Lung (tissue), 12 donors: ENCODE measurements around the gene C2CD2L. TPM values are rescaled to one million over a fixed set of nuclear protein-coding genes. Genes with fewer than 3 reads are reported as not detected.

Experiments used
- ATAC-seq: fragments of 200-7000 bp; cut with Tn5 transposase; one replicate; pipeline ENCODE4 v1.9.1; 2020; ENCODE audit warnings: moderate number of reproducible peaks; ENCODE audit not compliant: insufficient read depth, low FRiP score
- DNase-seq, 3 donors: peaks; one replicate each; pipeline ENCODE4 v3.0.0-alpha.2; 2013 to 2017
- H3K27ac ChIP-seq, 2 donors: one replicate each; pipeline ENCODE4 v1.5.1; 2013; ENCODE audit warnings: mild to moderate bottlenecking in 2 of 2, moderate library complexity in 2 of 2, control low read depth in 1 of 2, inconsistent platforms in 1 of 2, low read depth in 1 of 2, low read length in 1 of 2
- H3K27me3 ChIP-seq, 3 donors: one replicate each; pipeline ENCODE4 v1.5.1; 2013; ENCODE audit warnings: low read length in 2 of 3; ENCODE audit not compliant: control insufficient read depth in 3 of 3, insufficient read depth in 3 of 3
- H3K36me3 ChIP-seq, 4 donors: one replicate each; pipeline ENCODE4 v1.5.1; 2013; ENCODE audit warnings: low read length in 4 of 4, mild to moderate bottlenecking in 1 of 4, moderate library complexity in 1 of 4; ENCODE audit not compliant: control insufficient read depth in 4 of 4, insufficient read depth in 4 of 4
- H3K4me1 ChIP-seq, 5 donors: one replicate each; pipeline ENCODE4 v1.5.1; 2013; ENCODE audit warnings: low read length in 5 of 5, mild to moderate bottlenecking in 2 of 5, moderate library complexity in 1 of 5; ENCODE audit not compliant: control insufficient read depth in 5 of 5, insufficient read depth in 5 of 5
- H3K4me3 ChIP-seq: one replicate; pipeline ENCODE4 v1.5.1; 2013; ENCODE audit warnings: mild to moderate bottlenecking, control low read depth, moderate library complexity
- H3K9ac ChIP-seq, 2 donors: one replicate each; pipeline ENCODE4 v1.5.1; 2013; ENCODE audit warnings: low read length in 2 of 2, control low read depth in 1 of 2; ENCODE audit not compliant: insufficient read depth in 1 of 2
- H3K9me3 ChIP-seq, 4 donors: one replicate each; pipeline ENCODE4 v1.5.1; 2013; ENCODE audit warnings: low read length in 3 of 4, mild to moderate bottlenecking in 1 of 4, moderate library complexity in 1 of 4; ENCODE audit not compliant: control insufficient read depth in 4 of 4, insufficient read depth in 3 of 4
- CTCF ChIP-seq: IDR thresholded peaks from 2 replicates; pipeline ENCODE4 v1.5.1; 2012; ENCODE audit warnings: mild to moderate bottlenecking; ENCODE audit errors: control extremely low read depth, extremely low read depth
- WGBS, 2 donors: extraction: QIAGEN DNeasy Blood & Tissue Kit; methylation state at CpG; one replicate each; pipeline ENCODE4 v1.1.7; 2013; 5-methylcytosine and 5-hydroxymethylcytosine counted together
- polyA plus RNA-seq, 2 donors: library from polyadenylated mRNA; stranded (reverse); fragments of 200-250 nt; gene quantifications; one replicate each; pipeline ENCODE4 v1.2.1, GENCODE V29; 2013
- total RNA-seq, 2 donors: library from RNA; depleted of rRNA in 1 of 2; stranded (reverse); fragments of >200 nt in 1 of 2; gene quantifications; one replicate each; pipeline ENCODE4 v1.2.1, GENCODE V29; 2014 to 2021
- donor health status: control.
- donor health status: control.
- donor health status: Bipolar disorder and iron deficiency.
- donor health status: healthy.
- donor health status: DM: yes; HTN: yes; CAD: no.

The C2CD2L gene
- total and polyA plus RNA-seq, 4 donors: 6.5 to 20.7 (median 12.7) TPM

GRCh38 chr11:119115484-119116234 lies 8.5 kb downstream of the C2CD2L start:
- TF ChIP-seq CTCF: no peak
- Histone ChIP-seq H3K9ac (no peak overlapping the region), H3K9me3 (no peaks in the 10 kb centered on the region), H3K27ac (peak overlapping the region in 1 of 2 donors; percentile 79), H3K4me3 (no peak overlapping the region), H3K36me3 (peaks cover 2 to 45% (median 5%) of the 10 kb centered on the region in 4 donors), H3K27me3 (no peaks in the 10 kb centered on the region), H3K4me1 (peaks cover 0 to 6% (median 1%) of the 10 kb centered on the region in 5 donors)
- peak in 1 of 3 donors; percentile 15 for DNase-seq
- WGBS, 2 donors: 36 to 55% methylated on average over 24 of the region's 24 CpGs
- ATAC-seq: peak; percentile 78

GRCh38 chr11:119116235-119116594 lies 9.1 kb downstream of the C2CD2L start:
- no peaks in the 10 kb centered on the region for H3K27me3 ChIP-seq
- H3K9ac ChIP-seq: no peak overlapping the region
- H3K9me3 ChIP-seq: no peaks in the 10 kb centered on the region
- DNase-seq (no peak), ATAC-seq (no peak)
- peaks cover 0 to 9% (median 4%) of the 10 kb centered on the region in 5 donors for H3K4me1 ChIP-seq
- TF ChIP-seq CTCF: no peak
- H3K27ac ChIP-seq: peak overlapping the region in 1 of 2 donors; percentile 79
- H3K4me3 ChIP-seq: no peak overlapping the region
- H3K36me3 ChIP-seq: peaks cover 2 to 40% (median 5%) of the 10 kb centered on the region in 4 donors
- WGBS, 2 donors: 82 to 88% methylated on average over 10 of the region's 10 CpGs

- WGBS, 2 donors: 82 to 86% methylated on average over 5 of the region's 5 CpGs
- Histone ChIP-seq H3K4me1 (peaks cover 0 to 9% (median 4%) of the 10 kb centered on the region in 5 donors), H3K4me3 (no peak overlapping the region)
Measured at GRCh38 chr11:119116601-119117000, 9.5 kb downstream of the C2CD2L start.

More at GRCh38 chr11:119116601-119117000, 9.5 kb downstream of the C2CD2L start:
- ATAC-seq: no peak
- Histone ChIP-seq H3K27ac (peak overlapping the region in 1 of 2 donors; percentile 79), H3K9ac (no peak overlapping the region), H3K27me3 (no peaks in the 10 kb centered on the region), H3K36me3 (peaks cover 2 to 36% (median 5%) of the 10 kb centered on the region in 4 donors), H3K9me3 (no peaks in the 10 kb centered on the region)
- DNase-seq: no peak
- no peak for TF ChIP-seq CTCF
